GM21723 (cell line): Measurements from ENCODE around the gene ZNF33B.
A peak's percentile ranks its signal among the peaks of the same experiment; 100 is the strongest.
"Not testable (repeated sequence)": the region's sequence is repeated elsewhere in the genome, so short reads cannot be mapped to it uniquely, and the experiment has no call there.

Experiments
- ATAC-seq: cut with Tn5 transposase; IDR thresholded peaks from one replicate; pipeline ENCODE4 v1.9.1; 2021; ENCODE audit warnings: mild to moderate bottlenecking, moderate library complexity; ENCODE audit not compliant: unreplicated experiment

Gene ZNF33B

DNA sequence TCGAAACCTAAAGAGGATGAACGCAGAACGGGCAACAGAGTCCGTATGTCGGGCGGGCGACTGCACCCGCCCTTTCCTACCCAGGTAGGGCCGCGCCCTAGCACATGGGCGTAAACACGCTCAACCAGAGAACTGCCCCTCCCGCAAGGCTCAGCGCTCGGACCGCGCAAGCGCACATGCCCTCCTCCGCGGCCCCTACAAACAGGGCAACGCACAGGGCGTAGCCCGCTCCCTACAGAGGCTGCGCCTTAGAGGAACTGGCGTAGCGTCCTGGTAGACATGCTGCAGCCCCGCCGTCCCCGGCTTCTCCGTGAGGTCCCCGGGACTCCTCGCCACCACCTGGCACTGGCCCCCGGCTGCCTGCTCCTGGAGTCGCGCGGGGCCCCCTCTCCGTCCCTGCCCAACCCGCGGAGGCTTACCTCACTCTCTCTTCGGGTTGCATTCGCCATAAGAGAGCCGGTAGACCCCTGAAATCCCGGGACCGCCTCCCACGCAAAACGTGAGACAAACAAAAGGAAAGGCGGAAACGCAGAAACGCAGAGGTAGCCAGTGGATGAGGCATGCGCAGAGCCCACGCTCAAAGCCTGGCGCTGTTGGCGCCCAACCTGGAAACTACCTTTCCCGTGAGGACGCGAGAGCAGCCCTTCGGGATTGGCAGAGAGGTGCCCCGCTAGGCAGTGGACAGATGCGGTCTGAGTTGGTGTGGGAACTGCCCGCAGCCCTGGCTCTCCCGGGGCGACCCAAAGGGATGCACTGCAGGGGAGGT lies at the start of gene ZNF33B:
TSS of gene ZNF33B (minus strand) at position 516 of the 766 bp plus-strand sequence. CDS start 1,642 bp downstream, outside the sequence.
- peak; percentile 95 for ATAC-seq

DNA sequence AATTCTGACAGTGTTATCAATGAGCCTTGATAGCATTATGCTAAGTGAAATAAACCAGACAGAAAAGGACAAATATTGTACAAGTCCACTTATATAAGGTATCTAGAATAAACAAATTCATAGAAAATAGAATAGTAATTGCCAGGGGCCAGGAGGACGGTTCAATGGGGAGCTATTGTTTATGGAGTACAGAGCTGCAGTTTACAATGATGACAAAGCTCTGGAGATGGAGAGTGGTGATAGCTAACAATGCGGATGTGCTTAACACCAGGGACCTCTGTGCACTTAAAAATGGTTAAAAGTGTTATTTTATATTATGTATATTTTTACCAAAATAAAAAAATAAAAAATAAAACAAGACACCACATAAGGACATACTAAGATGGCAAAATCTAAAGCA lies 46.1 kb upstream of the ZNF33B start:
- ATAC-seq: no peak

DNA sequence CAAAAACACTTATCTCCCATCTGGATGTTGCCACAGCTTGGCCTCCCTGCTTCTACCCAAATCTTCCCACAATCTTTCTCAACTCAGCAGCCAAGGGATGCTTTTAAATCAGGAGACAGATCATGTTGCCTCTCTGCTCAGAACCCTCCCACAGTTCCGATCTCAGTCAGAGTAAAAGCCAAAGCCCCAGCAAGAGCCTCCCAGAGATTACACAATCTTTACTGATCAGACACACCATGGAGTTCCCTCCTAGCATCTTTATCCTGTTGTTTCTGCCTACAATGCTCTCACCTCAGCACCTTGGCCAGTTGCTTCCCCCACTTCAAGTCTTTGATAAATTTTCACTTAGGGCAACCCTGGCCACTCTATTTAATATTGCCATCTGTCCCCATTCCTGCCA lies 41.9 kb upstream of the ZNF33B start:
- no peak for ATAC-seq

- not testable (repeated sequence) for ATAC-seq
Observed at GRCh38 chr10:42665181-42665979, 27.0 kb upstream of the ZNF33B start.

DNA sequence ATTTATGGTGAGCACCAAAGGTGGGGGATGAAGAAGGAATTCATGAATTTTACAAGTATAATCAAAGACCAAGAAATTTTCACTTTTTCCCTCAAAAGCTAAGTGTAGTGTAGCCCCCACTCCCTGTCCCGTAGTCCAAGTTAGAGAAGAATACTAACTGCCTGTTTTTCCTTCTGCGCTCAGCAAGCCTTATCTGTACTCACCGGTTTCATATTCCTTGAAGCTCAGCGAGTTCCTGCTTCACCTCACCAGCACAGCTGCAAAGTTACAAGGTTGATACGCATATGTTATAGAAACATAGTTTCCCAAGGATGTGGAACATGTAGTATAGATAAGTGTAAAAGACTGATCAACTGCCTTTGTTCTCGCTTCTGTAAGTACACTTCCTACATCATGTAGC lies 16.0 kb upstream of the ZNF33B start:
- no peak for ATAC-seq

DNA sequence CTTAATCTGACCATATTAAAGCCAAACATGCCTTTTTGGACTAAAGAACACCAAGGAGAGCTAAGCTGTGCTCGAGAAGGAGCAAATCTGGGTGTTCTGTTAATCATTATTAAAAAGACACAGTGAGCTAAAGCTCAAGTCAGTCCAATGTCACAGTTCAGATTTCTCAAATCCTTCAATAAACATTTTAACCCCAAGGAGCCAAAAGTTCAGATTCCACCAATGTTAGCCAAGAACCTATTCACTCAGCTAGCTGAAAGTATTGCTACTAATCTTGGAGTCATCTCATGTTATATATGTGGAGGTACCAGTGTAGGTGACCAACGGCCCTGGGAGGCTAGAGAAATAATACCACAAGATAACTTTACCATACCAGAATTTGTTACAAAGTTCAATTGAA lies 14.5 kb upstream of the ZNF33B start:
- no peak for ATAC-seq

DNA sequence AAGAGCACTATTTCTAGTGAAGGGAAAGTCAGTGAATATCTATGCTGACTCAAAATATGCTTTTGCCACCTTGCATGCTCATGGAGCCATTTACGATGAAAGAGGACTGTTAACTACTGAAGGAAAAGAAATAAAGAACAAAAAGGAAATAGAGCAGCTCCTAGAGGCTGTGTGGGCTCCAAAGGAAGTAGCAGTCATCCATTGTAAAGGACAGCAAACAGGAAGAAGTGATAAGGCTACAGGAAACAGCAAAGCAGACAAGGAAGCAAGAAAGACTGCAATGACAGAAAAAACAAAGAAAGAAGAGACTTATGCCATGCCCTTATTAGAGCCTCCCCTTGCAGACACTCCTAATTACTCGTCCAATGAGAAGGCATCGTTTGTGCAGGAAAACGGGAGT lies 12.0 kb upstream of the ZNF33B start:
- no peak for ATAC-seq

- no peak for ATAC-seq
Observed at GRCh38 chr10:42648512-42648911, 10.1 kb upstream of the ZNF33B start.

DNA sequence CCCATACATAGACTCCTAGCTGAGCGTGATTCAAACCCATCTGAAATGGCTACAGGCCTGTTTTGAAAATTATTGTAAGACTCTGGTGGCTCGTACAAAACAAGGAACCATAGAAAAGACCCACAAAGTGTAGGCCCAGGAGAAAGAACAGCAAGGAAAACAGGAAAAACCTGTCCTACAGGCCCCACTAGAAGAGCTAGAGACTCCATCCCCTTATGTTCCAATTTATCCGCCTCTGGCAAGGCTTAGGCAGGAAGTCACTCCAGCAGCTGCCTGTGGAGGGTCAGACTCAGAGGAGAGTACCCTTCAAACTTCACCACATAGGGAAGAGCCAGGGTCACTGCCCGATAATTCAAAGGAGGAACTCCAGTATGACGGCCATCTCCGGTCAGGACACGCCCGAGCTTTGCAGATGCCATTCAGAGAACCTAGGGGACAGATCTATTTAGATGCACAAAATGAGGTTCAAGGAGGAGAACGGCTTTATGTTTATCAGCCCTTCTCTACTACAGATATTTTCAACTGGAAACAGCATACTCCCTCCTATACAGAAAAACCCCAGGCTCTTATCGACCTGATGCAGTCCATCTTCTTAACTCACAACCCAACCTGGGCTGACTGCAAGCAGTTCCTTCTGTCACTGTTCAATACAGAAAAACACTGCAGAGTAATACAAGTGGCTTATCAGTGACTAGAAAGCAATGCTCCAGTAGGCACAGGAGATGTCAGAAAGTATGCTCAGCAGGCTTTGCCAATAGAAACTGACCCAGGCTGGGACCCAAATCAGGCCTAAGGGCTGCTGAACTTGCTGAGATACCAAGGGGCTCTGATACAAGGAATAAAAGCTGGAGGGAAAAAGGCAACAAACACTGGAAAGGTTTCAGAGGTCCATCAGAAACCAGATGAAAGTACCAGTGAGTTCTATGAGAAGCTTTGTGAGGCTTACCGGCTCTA lies 8.6 kb upstream of the ZNF33B start:
- ATAC-seq: no peak

GRCh38 chr10:42646214-42646613 lies 7.8 kb upstream of the ZNF33B start:
- no peak for ATAC-seq

- ATAC-seq: no peak
Observed at GRCh38 chr10:42645516-42645915, 7.1 kb upstream of the ZNF33B start.

- no peak for ATAC-seq
Observed at GRCh38 chr10:42645103-42645502, 6.7 kb upstream of the ZNF33B start.

DNA sequence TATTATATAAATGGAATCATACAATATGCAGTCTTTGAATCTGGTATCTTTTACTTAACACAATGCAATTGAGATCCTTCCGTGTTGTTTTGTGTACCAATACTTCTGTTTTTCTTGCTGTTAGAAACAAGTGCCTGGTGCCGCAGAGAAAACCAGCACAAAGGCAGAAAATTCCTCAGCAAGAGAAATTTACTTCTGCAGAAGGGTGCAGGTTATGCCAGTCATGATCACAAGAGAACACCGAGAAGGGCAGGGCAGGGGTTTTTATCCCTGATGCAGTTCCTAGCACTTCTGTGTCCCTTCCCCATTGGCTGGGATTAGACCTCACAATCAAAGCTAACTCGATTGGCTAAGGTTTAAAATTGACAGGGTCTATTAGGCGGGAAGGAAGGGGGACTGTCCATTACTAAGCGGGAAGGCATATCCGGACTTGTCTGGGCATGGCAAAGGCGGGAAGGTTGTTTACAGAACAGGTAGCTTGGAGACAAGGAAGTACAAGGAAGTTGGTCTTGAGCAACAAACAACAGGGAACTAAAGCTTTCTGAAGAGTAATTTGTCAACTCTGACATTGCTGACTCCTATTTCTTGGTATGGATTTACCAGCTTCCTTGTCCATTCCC lies 2.4 kb upstream of the ZNF33B start:
- no peak for ATAC-seq

GRCh38 chr10:42638821-42639270 lies 476 bp upstream of the ZNF33B start:
- ATAC-seq: no peak

GRCh38 chr10:42637648-42638054 lies 719 bp downstream of the ZNF33B start:
- no peak for ATAC-seq

DNA sequence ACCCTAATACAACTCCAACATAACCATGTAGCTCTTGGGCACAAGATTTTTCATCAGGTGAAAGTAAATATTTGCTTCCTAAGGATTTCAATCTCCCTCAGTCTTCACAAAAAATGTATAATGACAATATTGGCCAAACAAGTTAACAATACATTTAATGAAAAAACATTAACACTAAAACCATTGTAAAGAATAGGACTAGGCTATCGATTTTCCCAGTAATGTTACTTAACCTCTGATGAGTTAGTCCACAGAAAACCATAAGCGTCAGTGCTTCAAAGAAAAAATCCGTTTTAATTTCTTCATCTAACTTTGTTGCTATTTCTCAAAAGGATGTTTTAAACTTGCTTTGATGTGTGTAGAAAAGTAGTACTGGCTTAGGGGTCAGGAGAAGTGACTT lies 1.2 kb downstream of the ZNF33B start:
- ATAC-seq: no peak

- ATAC-seq: no peak
Observed at GRCh38 chr10:42635098-42635497, 3.3 kb downstream of the ZNF33B start.

DNA sequence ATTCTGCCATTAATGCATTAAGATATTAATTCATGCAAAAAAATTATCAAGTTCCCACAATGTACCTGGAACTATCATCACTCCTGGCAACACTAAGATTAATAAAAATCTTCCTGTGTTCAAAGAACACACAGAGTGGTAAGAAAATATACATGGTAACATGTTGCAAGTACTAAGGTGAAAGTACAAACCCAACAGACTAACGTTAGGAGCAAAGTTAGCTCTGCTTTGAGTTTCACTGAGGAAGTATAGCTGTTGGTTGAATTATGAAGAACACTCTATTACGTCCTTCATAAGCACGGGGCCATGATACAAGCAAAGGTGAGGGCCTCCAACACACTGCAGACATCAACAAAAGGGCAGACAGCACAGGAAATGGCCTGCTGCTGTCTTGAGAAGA lies 5.8 kb downstream of the ZNF33B start:
- ATAC-seq: no peak

GRCh38 chr10:42630537-42631134 lies 7.7 kb downstream of the ZNF33B start:
- no peak for ATAC-seq

DNA sequence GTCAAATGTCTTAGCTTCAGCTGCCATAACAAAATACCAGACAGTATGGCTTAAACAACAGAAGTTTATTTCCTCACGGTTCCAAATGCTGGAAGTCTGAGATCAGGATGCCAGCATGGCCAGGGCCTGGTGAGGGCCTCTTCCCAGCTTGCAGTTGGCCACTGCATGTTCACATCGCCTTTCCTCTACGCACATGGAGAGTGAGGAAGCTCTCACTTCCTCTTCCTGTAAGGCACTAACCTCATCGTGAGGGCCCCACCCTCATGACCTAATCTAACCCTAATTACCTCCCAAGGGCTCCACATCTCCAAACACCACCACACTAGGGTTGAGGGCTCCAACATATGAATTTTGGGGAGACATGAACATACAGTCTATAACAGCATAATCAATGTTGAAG lies 14.4 kb downstream of the ZNF33B start:
- ATAC-seq: no peak
